CD4-positive, alpha-beta memory T cell (primary cell): ENCODE data around the gene CAB39L. TPM values are rescaled to one million over a fixed set of nuclear protein-coding genes. Genes with fewer than 3 reads are reported as not detected.

Experiments used
- CTCF ChIA-PET: fragments of 350-600 bp; sonication (Branson Sonifier 250); formaldehyde crosslinking; loops from one replicate; lab custom pipeline; 2021; ENCODE audit warnings: inconsistent platforms; ENCODE audit not compliant: partially characterized antibody; lab: Charles Lee
- POLR2A ChIA-PET: fragments of 350-600 bp; sonication (Branson Sonifier 250); formaldehyde crosslinking; loops from one replicate; lab custom pipeline; 2021; ENCODE audit not compliant: partially characterized antibody; lab: Charles Lee
- DNase-seq, 5 donors: peaks; one replicate each; pipeline versions ENCODE4 v3.0.0 to v3.0.0-alpha.2; 2020 to 2022; ENCODE audit warnings: mixed read lengths in 1 of 5
- H3K27ac ChIP-seq: one replicate; pipeline ENCODE4 v1.7.0; 2013; ENCODE audit warnings: low read depth, low read length
- H3K27me3 ChIP-seq: 2 replicates; pipeline ENCODE4 v1.7.0; 2013; ENCODE audit warnings: mild to moderate bottlenecking, low read length, moderate library complexity; ENCODE audit not compliant: insufficient read depth
- H3K36me3 ChIP-seq: 2 replicates; pipeline ENCODE4 v1.7.0; 2013; ENCODE audit warnings: mild to moderate bottlenecking, low read length, moderate library complexity; ENCODE audit not compliant: insufficient read depth
- H3K4me1 ChIP-seq: 2 replicates; pipeline ENCODE4 v1.7.0; 2013; ENCODE audit warnings: mild to moderate bottlenecking, low read length, moderate library complexity; ENCODE audit not compliant: insufficient read depth
- H3K4me3 ChIP-seq, 2 donors: one replicate each; pipeline ENCODE4 v1.7.0; 2013; ENCODE audit warnings: low read length in 2 of 2, mild to moderate bottlenecking in 1 of 2
- H3K9me3 ChIP-seq, 2 donors: one replicate each; pipeline ENCODE4 v1.7.0; 2013; ENCODE audit warnings: low read length in 2 of 2, control low read depth in 1 of 2; ENCODE audit not compliant: control insufficient read depth in 1 of 2
- H3K27ac Mint-ChIP-seq, 7 donors: one replicate each; pipeline ENCODE4 v1.8.0; 2020 to 2021; ENCODE audit warnings: mixed read lengths in 7 of 7, mild to moderate bottlenecking in 6 of 7, inconsistent platforms in 3 of 7, moderate library complexity in 3 of 7
- H3K27me3 Mint-ChIP-seq, 2 donors: one replicate each; pipeline ENCODE4 v1.8.0; 2020 to 2021; ENCODE audit warnings: mixed read lengths in 2 of 2
- H3K36me3 Mint-ChIP-seq, 2 donors: one replicate each; pipeline ENCODE4 v1.8.0; 2020 to 2021; ENCODE audit warnings: mixed read lengths in 2 of 2, inconsistent platforms in 1 of 2, mild to moderate bottlenecking in 1 of 2
- H3K4me1 Mint-ChIP-seq, 4 donors: one replicate each; pipeline ENCODE4 v1.8.0; 2020 to 2021; ENCODE audit warnings: mixed read lengths in 4 of 4, mild to moderate bottlenecking in 1 of 4
- H3K4me3 Mint-ChIP-seq, 8 donors: one replicate each; pipeline ENCODE4 v1.8.0; 2020 to 2021; ENCODE audit warnings: mixed read lengths in 8 of 8, mild to moderate bottlenecking in 7 of 8, moderate library complexity in 6 of 8, inconsistent platforms in 3 of 8
- H3K9me3 Mint-ChIP-seq, 8 donors: one replicate each; pipeline ENCODE4 v1.8.0; 2020 to 2021; ENCODE audit warnings: mixed read lengths in 8 of 8, mild to moderate bottlenecking in 5 of 8, inconsistent platforms in 3 of 8, moderate library complexity in 1 of 8
- intact Hi-C: fragments of 100-400 bp; cut with micrococcal nuclease; formaldehyde crosslinking; loops from one replicate; pipeline ENCODE4 v1.15.1; 2023
- polyA plus RNA-seq, 2 donors: library from polyadenylated mRNA; unstranded; fragments of 300-500 nt; fragmentation: Illumina TruSeq; gene quantifications; one replicate each; pipeline ENCODE4 v1.2.3, GENCODE V29; 2021
- total RNA-seq, 2 experiments: library from RNA; stranded (reverse); gene quantifications; one replicate each; pipeline ENCODE4 v1.2.3, GENCODE V29; 2021

The CAB39L gene
- total and polyA plus RNA-seq, 4 experiments from 2014 or later, result 4.1 to 7.7 (median 6.1) TPM

DNA sequence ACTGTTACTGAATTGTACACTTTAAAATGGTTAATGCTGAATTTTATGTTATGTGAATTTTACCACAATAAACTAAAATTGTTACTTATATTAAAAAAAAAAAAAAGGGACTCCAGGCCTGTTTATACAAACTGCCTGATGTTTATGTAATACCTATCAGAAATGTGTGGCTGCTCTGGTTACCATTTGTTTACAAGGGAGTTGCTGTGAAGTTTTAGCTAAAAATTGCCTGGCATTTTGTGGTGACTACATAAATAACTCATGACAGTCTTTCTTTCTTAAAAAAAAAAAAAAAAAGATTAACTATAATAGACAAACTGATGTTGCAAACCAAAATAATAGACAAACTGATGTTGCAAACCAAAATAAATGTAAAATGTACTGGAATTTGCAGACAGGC lies 124.3 kb downstream of the CAB39L start:
- intact Hi-C loops, result no loop called here
- no peaks in the 10 kb centered on the region for H3K27me3 Mint-ChIP-seq

DNA sequence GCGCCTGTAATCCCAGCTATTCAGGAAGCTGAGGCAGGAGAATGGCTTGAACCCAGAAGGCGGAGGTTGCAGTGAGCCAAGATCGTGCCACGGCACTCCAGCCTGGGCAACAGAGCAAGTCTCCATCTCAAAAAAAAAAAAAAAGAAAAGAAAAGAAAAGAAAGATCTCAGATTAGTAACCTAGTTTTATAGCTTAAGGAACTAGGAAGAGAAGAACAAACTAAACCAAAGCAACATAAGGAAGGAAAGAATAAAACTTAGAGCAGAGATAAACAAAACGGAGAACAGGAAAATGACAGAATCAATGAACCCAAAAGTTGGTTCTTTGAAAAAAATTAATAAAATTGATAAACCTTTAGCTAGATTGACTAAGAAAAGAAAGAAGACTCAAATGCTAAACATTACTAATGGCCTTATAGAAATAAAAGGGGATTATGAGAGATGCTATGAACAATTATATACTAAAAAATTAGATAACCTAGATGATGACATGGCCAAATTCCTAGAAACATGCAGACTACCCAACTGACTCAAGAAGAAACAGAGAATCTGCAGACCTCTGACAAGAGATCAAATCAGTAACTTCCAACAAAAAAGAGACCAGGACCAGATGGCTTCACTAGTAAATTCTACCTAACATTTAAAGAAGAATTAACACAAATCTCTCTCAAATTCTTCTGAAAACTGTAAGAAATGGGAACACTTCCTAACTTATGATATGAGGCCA lies 127.9 kb downstream of the CAB39L start:
- no peaks in the 10 kb centered on the region for H3K27me3 Mint-ChIP-seq
- Histone ChIP-seq H3K27ac (no peak overlapping the region), H3K4me1 (peaks cover 4% of the 10 kb centered on the region), H3K4me3 (no peak overlapping the region), H3K36me3 (no peaks in the 10 kb centered on the region), H3K9me3 (no peaks in the 10 kb centered on the region), H3K27me3 (no peaks in the 10 kb centered on the region)
- ChIA-PET CTCF (interaction anchor here (0.7 to 0.8 kb wide), 2 partner anchors 15 to 17 kb away, joined by 3 read pairs; no protein-coding TSS in a partner anchor), POLR2A (no interaction called here)
- H3K27ac Mint-ChIP-seq, result no peak overlapping the region
- peaks cover 4 to 10% (median 5%) of the 10 kb centered on the region in 4 donors for H3K4me1 Mint-ChIP-seq
- peaks cover 0 to 7% of the 10 kb centered on the region in 2 donors for H3K36me3 Mint-ChIP-seq
- no peak for DNase-seq
- intact Hi-C loops, result no loop called here
- H3K4me3 Mint-ChIP-seq, result no peak overlapping the region
- no peaks in the 10 kb centered on the region for H3K9me3 Mint-ChIP-seq

More for the DNA sequence above, 124.3 kb downstream of the CAB39L start:
- Histone ChIP-seq H3K4me3 (no peak overlapping the region), H3K9me3 (no peaks in the 10 kb centered on the region), H3K27ac (no peak overlapping the region), H3K27me3 (no peaks in the 10 kb centered on the region), H3K36me3 (no peaks in the 10 kb centered on the region), H3K4me1 (peaks cover 5% of the 10 kb centered on the region)
- Mint-ChIP-seq H3K4me3 (no peak overlapping the region), H3K36me3 (peaks cover 0 to 7% of the 10 kb centered on the region in 2 donors), H3K27ac (no peak overlapping the region), H3K9me3 (no peaks in the 10 kb centered on the region), H3K4me1 (peaks cover 9 to 13% (median 11%) of the 10 kb centered on the region in 4 donors)
- CTCF ChIA-PET, result no interaction called here
- POLR2A ChIA-PET, result no interaction called here
- no peak for DNase-seq

DNA sequence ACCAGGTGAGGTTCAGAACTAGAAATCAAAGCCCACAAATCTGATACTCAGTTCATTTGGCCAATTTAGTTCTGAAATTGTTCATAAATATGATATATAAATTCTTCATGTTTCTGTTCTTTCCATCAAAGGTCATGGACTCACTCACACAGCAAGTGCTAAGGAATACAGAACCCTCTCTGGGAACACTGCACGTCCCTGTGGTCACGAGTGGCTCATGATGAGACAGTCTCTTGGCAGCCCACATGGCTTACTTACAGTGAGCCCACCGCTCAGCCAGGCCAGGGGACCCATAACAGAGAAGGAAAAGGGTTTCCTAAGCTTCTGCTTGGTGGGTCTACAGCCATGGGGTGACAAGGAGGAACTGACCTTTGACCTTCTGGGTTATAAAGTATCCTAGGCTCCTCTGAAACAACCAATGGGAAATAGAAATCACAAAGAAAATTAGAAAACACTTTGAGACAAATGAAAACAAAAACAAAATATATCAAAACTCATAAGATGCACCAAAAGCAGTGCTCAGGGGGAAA lies 128.8 kb downstream of the CAB39L start:
- CTCF ChIA-PET, result interaction anchor here (0.8 kb wide), 1 partner anchor 15 kb away, joined by 3 read pairs; no protein-coding TSS in a partner anchor
- intact Hi-C loops, result no loop called here
- Mint-ChIP-seq H3K4me1 (peaks cover 0 to 4% (median 0%) of the 10 kb centered on the region in 4 donors), H3K27me3 (no peaks in the 10 kb centered on the region), H3K36me3 (peaks cover 0 to 11% of the 10 kb centered on the region in 2 donors), H3K27ac (peak overlapping the region in 1 of 7 donors; percentile 4), H3K9me3 (no peaks in the 10 kb centered on the region), H3K4me3 (no peak overlapping the region)
- Histone ChIP-seq H3K4me1 (no peaks in the 10 kb centered on the region), H3K27me3 (no peaks in the 10 kb centered on the region), H3K27ac (no peak overlapping the region), H3K9me3 (no peaks in the 10 kb centered on the region), H3K4me3 (no peak overlapping the region), H3K36me3 (no peaks in the 10 kb centered on the region)
- POLR2A ChIA-PET, result no interaction called here
- no peak for DNase-seq

DNA sequence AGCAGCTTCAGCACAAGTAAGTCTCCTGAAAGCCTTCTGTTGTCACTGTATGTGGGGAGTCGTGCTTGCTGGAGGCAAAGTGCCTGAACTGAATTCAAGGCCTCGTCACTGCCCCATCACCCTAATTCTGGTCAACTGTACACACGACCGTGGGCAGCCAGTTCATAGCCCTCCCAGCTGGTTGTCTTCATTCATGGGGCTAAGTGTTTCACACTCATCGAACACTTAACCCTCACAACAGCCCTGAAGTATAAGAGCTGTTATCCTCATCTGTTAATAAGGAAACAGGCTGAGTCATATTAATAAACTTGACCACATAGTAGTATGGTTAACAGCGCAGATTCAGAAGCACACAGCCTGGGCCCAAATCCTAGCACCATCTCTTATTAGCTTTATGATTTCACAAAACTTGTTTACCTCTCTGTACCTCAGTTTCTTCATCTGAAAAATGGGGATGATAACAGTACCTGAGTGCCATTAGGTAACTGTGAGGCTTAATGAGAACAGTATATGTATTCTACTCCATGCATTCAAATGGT lies 129.5 kb downstream of the CAB39L start:
- H3K4me1 Mint-ChIP-seq, result peaks cover 0 to 4% (median 0%) of the 10 kb centered on the region in 4 donors
- H3K9me3 Mint-ChIP-seq, result no peaks in the 10 kb centered on the region
- H3K4me3 Mint-ChIP-seq, result no peak overlapping the region
- H3K4me1 ChIP-seq, result no peaks in the 10 kb centered on the region
- H3K4me3 ChIP-seq, result no peak overlapping the region
- H3K36me3 ChIP-seq, result no peaks in the 10 kb centered on the region
- ChIA-PET POLR2A (no interaction called here), CTCF (interaction anchor here (2.4 kb wide), 1 partner anchor 13 kb away, joined by 13 read pairs; no protein-coding TSS in a partner anchor)
- intact Hi-C loops, result no loop called here
- H3K9me3 ChIP-seq, result no peaks in the 10 kb centered on the region
- no peaks in the 10 kb centered on the region for H3K27me3 Mint-ChIP-seq
- no peak for DNase-seq
- no peak overlapping the region for H3K27ac Mint-ChIP-seq
- H3K36me3 Mint-ChIP-seq, result peaks cover 0 to 16% of the 10 kb centered on the region in 2 donors
- no peak overlapping the region for H3K27ac ChIP-seq
- no peaks in the 10 kb centered on the region for H3K27me3 ChIP-seq

DNA sequence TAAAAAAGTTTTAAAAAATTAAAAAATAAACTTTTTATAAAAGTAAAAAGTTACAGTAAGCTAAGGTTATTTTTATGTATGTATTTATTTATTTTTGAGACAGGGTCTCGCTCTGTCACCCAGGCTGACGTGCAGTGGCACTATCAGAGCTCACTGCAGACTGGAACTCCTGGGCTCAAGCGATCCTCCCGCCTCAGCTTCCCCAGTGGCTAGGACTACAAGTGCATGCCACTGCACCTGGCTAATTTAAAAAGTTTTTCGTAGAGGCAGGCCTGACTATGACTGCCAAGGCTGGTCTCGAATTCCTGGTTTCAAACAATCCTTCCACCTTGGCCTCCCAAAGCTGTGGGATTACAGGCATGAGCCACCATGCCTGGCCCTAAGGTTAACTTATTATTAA lies 132.0 kb downstream of the CAB39L start:
- no peak overlapping the region for H3K4me3 Mint-ChIP-seq
- Histone ChIP-seq H3K4me3 (no peak overlapping the region), H3K27ac (no peak overlapping the region), H3K4me1 (no peaks in the 10 kb centered on the region), H3K36me3 (no peaks in the 10 kb centered on the region), H3K9me3 (no peaks in the 10 kb centered on the region), H3K27me3 (no peaks in the 10 kb centered on the region)
- H3K36me3 Mint-ChIP-seq, result peaks cover 0 to 12% of the 10 kb centered on the region in 2 donors
- intact Hi-C loops, result no loop called here
- DNase-seq, result no peak
- ChIA-PET POLR2A (no interaction called here), CTCF (interaction anchor here (0.8 to 1.8 kb wide), 2 partner anchors 11 to 31 kb away, joined by 3 to 5 read pairs; no protein-coding TSS in a partner anchor)
- H3K27ac Mint-ChIP-seq, result no peak overlapping the region
- peaks cover 0 to 4% (median 0%) of the 10 kb centered on the region in 4 donors for H3K4me1 Mint-ChIP-seq
- H3K9me3 Mint-ChIP-seq, result no peaks in the 10 kb centered on the region
- no peaks in the 10 kb centered on the region for H3K27me3 Mint-ChIP-seq

DNA sequence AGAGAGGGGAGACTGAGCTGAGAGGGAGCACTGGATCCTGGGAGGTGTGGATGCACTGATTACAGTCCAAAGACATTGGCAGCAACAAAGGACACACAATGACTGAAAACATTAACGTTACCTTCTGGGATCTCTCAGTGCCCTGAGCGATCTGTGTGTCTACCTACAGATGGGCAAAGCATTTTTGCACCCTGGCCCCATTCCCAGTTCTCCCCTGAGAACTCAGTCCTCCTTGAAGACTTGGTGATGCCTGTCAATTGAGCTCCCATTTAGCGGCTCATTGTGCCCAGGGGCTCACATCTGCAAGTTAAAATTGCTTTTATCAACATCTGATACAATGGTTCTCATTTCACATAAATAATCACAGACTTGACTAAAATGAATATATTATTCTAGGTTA lies 133.6 kb downstream of the CAB39L start:
- Mint-ChIP-seq H3K9me3 (no peaks in the 10 kb centered on the region), H3K36me3 (peaks cover 0 to 9% of the 10 kb centered on the region in 2 donors), H3K27me3 (no peaks in the 10 kb centered on the region), H3K27ac (no peak overlapping the region), H3K4me3 (no peak overlapping the region), H3K4me1 (peaks cover 0 to 4% (median 0%) of the 10 kb centered on the region in 4 donors)
- Histone ChIP-seq H3K4me3 (no peak overlapping the region), H3K27me3 (no peaks in the 10 kb centered on the region), H3K27ac (no peak overlapping the region), H3K4me1 (no peaks in the 10 kb centered on the region), H3K9me3 (no peaks in the 10 kb centered on the region), H3K36me3 (no peaks in the 10 kb centered on the region)
- intact Hi-C loops, result no loop called here
- no peak for DNase-seq
- ChIA-PET POLR2A (no interaction called here), CTCF (interaction anchor here (1.8 kb wide), 1 partner anchor 9 kb away, joined by 5 read pairs; no protein-coding TSS in a partner anchor)

DNA sequence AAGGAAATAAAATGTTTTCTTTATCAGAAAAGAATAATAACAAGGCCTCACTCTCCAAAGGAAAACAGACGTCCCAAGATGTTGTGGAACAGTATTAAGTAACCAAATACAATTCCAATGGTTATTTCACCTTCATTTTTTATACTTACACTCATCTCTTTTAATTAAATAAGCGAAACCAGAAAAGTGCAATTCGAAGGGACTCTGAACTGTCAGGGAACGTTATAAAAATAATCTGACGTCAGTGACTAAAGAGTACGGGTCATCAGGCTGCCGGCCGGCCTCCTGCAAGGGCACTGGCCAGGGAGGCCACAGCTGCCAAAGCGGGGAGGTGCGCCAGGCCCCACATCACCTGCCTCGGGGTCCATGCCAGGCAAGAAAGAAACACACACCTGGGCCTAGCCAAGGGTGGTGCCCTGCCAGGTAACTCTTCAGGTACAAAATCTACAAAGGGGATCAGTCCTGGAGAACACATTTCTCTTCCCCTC lies 134.9 kb downstream of the CAB39L start:
- H3K27ac Mint-ChIP-seq, result no peak overlapping the region
- ChIA-PET POLR2A (no interaction called here), CTCF (interaction anchor here (0.8 to 1.7 kb wide), 2 partner anchors 9 to 299 kb away, joined by 3 to 5 read pairs; no protein-coding TSS in a partner anchor)
- intact Hi-C loops, result no loop called here
- H3K27me3 Mint-ChIP-seq, result no peaks in the 10 kb centered on the region
- peak overlapping the region in 1 of 8 donors; percentile 12 for H3K4me3 Mint-ChIP-seq
- H3K9me3 Mint-ChIP-seq, result no peaks in the 10 kb centered on the region
- Histone ChIP-seq H3K36me3 (no peaks in the 10 kb centered on the region), H3K9me3 (no peaks in the 10 kb centered on the region), H3K4me3 (no peak overlapping the region), H3K27ac (no peak overlapping the region), H3K27me3 (no peaks in the 10 kb centered on the region), H3K4me1 (no peaks in the 10 kb centered on the region)
- peaks cover 0 to 4% (median 0%) of the 10 kb centered on the region in 4 donors for H3K4me1 Mint-ChIP-seq
- H3K36me3 Mint-ChIP-seq, result peaks cover 0 to 9% of the 10 kb centered on the region in 2 donors
- no peak for DNase-seq
